NCI-H82 treated with DMSO at 0.1 percent for 48 hours (cell line): ENCODE results near the gene FER1L5.

Source experiments
- DNase-seq: peaks from one replicate; lab custom pipeline; 2025; ENCODE audit not compliant: unreplicated experiment; lab: John Stamatoyannopoulos, UW

Gene FER1L5

GRCh38 chr2:96739076-96739632, 96.6 kb downstream of the FER1L5 start:
- no peak for DNase-seq

GRCh38 chr2:96739633-96740428, 97.3 kb downstream of the FER1L5 start, which contains the start of gene LMAN2L:
Gene LMAN2L (minus strand): TSS chr2:96740064. CDS start chr2:96740040, 24 bp downstream.
- peak; percentile 94 for DNase-seq

- no peak for DNase-seq
These were observed 104.6 kb downstream of the FER1L5 start for GRCh38 chr2:96747061-96747617.

GRCh38 chr2:96751800-96752199, 109.2 kb downstream of the FER1L5 start:
- DNase-seq: no peak

- DNase-seq: no peak
These were observed 111.2 kb downstream of the FER1L5 start for GRCh38 chr2:96753661-96754282.

GRCh38 chr2:96754317-96754716, 111.8 kb downstream of the FER1L5 start:
- no peak for DNase-seq
